HG03280 (cell line): ENCODE data around the gene NME9.

ENCODE experiments used
- ATAC-seq: cut with Tn5 transposase; IDR thresholded peaks from one replicate; pipeline ENCODE4 v1.9.1; 2021; ENCODE audit warnings: mild to moderate bottlenecking, moderate library complexity; ENCODE audit not compliant: unreplicated experiment

Gene NME9

GRCh38 chr3:138284957-138285477 lies 44.6 kb downstream of the NME9 start:
- ATAC-seq = no peak

- ATAC-seq = no peak
Observed at GRCh38 chr3:138284079-138284478, 45.6 kb downstream of the NME9 start.

- no peak for ATAC-seq
Observed at GRCh38 chr3:138282836-138283235, 46.8 kb downstream of the NME9 start.

- ATAC-seq = no peak
Observed at GRCh38 chr3:138281561-138281960, 48.1 kb downstream of the NME9 start.

GRCh38 chr3:138271189-138271794 lies 58.4 kb downstream of the NME9 start:
- no peak for ATAC-seq

GRCh38 chr3:138270245-138270644 lies 59.4 kb downstream of the NME9 start:
- ATAC-seq = no peak

- no peak for ATAC-seq
Observed at GRCh38 chr3:138267083-138267482, 62.6 kb downstream of the NME9 start.

- no peak for ATAC-seq
Observed at GRCh38 chr3:138265745-138266144, 63.9 kb downstream of the NME9 start.

GRCh38 chr3:138263104-138263503 lies 66.5 kb downstream of the NME9 start:
- no peak for ATAC-seq

- no peak for ATAC-seq
Observed at GRCh38 chr3:138260611-138261010, 69.0 kb downstream of the NME9 start.

GRCh38 chr3:138259126-138259525 lies 70.5 kb downstream of the NME9 start:
- no peak for ATAC-seq

- no peak for ATAC-seq
Observed at GRCh38 chr3:138257986-138258385, 71.7 kb downstream of the NME9 start.

GRCh38 chr3:138256022-138256421 lies 73.6 kb downstream of the NME9 start:
- no peak for ATAC-seq

- ATAC-seq = no peak
Observed at GRCh38 chr3:138254216-138254615, 75.4 kb downstream of the NME9 start.

GRCh38 chr3:138253609-138254008 lies 76.0 kb downstream of the NME9 start:
- no peak for ATAC-seq
